Upper lobe of right lung (tissue), 1 donor: ENCODE results near the gene ERC2. TPM values are rescaled to one million over a fixed set of nuclear protein-coding genes. Genes with fewer than 3 reads are reported as not detected.

Experiments
- ATAC-seq: fragments of 200-7000 bp; cut with Tn5 transposase; one replicate; pipeline ENCODE4 v1.9.1; 2020; ENCODE audit warnings: mild to moderate bottlenecking, moderate library complexity
- DNase-seq: peaks from one replicate; pipeline ENCODE4 v3.0.0-alpha.2; 2020
- H3K27ac ChIP-seq: fragments of 200-600 bp; one replicate; pipeline ENCODE4 v1.8.0; 2022
- H3K27me3 ChIP-seq: fragments of 200-600 bp; one replicate; pipeline ENCODE4 v1.8.0; 2022; ENCODE audit warnings: mild to moderate bottlenecking
- H3K36me3 ChIP-seq: fragments of 200-600 bp; one replicate; pipeline ENCODE4 v1.8.0; 2022
- H3K4me1 ChIP-seq: fragments of 200-600 bp; one replicate; pipeline ENCODE4 v1.8.0; 2022
- H3K4me3 ChIP-seq: fragments of 200-600 bp; one replicate; pipeline ENCODE4 v1.8.0; 2022; ENCODE audit warnings: mild to moderate bottlenecking
- H3K9me3 ChIP-seq: fragments of 200-600 bp; one replicate; pipeline ENCODE4 v1.8.0; 2022
- intact Hi-C: fragments of 100-400 bp; cut with DNase I; formaldehyde crosslinking; loops from one replicate; pipeline ENCODE4 v1.11.0; 2022
- total RNA-seq: library from RNA; stranded (reverse); fragmentation: NEBNext Ultra II Directional; extraction: Animal tissue kit (Norgen Biotek cat#: 25700); gene quantifications from one replicate; pipeline ENCODE4 v1.2.1, GENCODE V29; 2021
- TF ChIP-seq, protein P1 (sequence below): fragments of 200-600 bp; IDR thresholded peaks from one replicate; pipeline ENCODE4 v1.8.0; 2022; ENCODE audit warnings: antibody characterized with exemption
- donor health status: DM: no; HTN: yes; CAD: no; lungs with severe emphysema.

ERC2 gene
- total RNA-seq, 1 donor from 2014 or later, result 1.4 TPM

DNA sequence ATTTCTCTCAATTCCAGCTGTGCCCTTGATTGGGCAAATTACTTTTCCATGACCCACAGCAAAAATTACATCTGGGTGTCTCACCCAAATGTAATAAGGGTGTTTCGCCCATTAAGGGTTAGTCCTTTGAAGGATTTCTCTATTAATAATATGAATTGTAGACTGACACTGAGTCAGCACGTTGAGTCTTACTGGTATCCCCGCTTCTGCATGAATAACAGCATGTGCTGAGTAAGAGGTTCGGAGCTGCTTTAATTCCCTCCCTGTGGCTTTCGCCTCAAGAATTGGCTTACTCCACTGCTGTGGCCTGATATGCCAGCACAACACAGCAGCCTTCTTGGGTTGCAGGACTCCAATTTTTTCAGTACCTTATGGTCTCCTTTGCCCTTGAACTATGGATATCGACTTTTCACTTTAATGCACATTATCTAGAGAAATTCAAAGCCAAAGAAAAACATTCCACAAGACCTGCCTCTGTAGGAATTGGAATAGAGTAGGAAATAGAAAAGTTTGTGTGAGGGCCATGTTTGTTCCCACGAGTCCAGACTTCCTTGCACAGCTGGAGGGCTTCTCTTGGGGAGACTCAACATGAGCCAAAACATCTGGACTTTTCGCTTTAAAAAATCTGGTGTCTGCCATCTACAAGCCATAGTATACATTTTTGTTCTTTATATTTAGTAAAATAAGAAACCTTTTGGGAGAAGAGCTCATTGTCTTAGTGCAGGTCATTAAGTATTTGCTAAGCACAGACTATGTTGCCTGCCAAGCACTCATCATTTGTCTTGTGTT is 20.7 kb upstream of the ERC2 start:
- TF ChIP-seq, protein P1, sequence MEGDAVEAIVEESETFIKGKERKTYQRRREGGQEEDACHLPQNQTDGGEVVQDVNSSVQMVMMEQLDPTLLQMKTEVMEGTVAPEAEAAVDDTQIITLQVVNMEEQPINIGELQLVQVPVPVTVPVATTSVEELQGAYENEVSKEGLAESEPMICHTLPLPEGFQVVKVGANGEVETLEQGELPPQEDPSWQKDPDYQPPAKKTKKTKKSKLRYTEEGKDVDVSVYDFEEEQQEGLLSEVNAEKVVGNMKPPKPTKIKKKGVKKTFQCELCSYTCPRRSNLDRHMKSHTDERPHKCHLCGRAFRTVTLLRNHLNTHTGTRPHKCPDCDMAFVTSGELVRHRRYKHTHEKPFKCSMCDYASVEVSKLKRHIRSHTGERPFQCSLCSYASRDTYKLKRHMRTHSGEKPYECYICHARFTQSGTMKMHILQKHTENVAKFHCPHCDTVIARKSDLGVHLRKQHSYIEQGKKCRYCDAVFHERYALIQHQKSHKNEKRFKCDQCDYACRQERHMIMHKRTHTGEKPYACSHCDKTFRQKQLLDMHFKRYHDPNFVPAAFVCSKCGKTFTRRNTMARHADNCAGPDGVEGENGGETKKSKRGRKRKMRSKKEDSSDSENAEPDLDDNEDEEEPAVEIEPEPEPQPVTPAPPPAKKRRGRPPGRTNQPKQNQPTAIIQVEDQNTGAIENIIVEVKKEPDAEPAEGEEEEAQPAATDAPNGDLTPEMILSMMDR, result no peak
- no peak overlapping the region for H3K27ac ChIP-seq
- DNase-seq (no peak), ATAC-seq (no peak)
- peaks cover 6% of the 10 kb centered on the region for H3K27me3 ChIP-seq
- H3K4me3 ChIP-seq, result no peak overlapping the region
- intact Hi-C loops, result no loop called here
- no peaks in the 10 kb centered on the region for H3K9me3 ChIP-seq
- no peaks in the 10 kb centered on the region for H3K36me3 ChIP-seq
- no peaks in the 10 kb centered on the region for H3K4me1 ChIP-seq

DNA sequence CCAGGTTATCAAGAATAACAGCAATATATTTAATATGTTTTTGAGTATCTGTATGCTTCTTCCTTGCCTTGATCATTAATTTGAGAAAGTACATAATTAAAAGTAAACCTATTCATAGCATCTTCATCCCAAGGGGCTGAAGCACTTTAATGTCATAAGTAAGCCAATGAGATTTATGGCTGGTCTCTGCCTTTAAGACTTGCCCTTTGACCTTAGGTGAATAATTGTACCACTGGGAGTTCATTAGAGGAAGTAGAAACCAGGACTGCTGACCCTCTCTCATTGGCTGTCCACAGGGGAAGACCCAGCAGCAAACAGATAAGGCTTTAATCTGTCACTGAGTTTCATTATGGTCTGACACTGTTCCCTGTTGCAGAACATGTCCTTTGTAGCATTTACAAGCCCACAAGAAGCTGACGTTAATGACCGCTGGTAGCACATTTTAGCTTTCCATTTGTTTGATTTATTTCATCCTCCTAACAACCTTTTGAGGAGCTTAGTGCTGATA is 16.3 kb upstream of the ERC2 start:
- Histone ChIP-seq H3K27me3 (peaks cover 6% of the 10 kb centered on the region), H3K9me3 (no peaks in the 10 kb centered on the region), H3K4me3 (no peak overlapping the region), H3K4me1 (no peaks in the 10 kb centered on the region), H3K36me3 (no peaks in the 10 kb centered on the region), H3K27ac (no peak overlapping the region)
- no peak for ATAC-seq
- TF ChIP-seq, protein P1, result no peak
- no peak for DNase-seq
- intact Hi-C loops, result no loop called here

DNA sequence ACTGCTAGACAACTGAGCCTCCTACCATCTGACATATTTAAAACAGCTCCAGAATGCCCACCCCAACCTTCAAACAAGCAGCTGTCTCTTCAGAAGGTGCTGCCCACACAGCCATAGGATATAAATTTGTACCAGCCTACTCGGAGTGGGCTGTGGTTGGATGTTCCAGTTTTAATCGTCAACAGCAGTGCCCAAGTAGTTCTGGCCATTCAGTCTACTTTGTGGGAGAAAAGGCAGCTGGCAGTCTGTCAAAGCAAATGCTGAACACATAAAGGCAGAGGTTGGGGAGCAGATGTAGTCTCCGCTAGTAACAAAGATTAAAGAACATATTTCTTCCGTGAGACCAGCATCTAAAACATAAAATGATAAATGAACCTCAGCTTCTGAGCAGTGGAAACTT is 15.9 kb upstream of the ERC2 start:
- H3K27me3 ChIP-seq, result peaks cover 6% of the 10 kb centered on the region
- ATAC-seq (no peak), DNase-seq (no peak)
- H3K4me3 ChIP-seq, result no peak overlapping the region
- TF ChIP-seq, protein P1, result no peak
- no peaks in the 10 kb centered on the region for H3K9me3 ChIP-seq
- no peaks in the 10 kb centered on the region for H3K4me1 ChIP-seq
- intact Hi-C loops, result no loop called here
- H3K36me3 ChIP-seq, result no peaks in the 10 kb centered on the region
- no peak overlapping the region for H3K27ac ChIP-seq

DNA sequence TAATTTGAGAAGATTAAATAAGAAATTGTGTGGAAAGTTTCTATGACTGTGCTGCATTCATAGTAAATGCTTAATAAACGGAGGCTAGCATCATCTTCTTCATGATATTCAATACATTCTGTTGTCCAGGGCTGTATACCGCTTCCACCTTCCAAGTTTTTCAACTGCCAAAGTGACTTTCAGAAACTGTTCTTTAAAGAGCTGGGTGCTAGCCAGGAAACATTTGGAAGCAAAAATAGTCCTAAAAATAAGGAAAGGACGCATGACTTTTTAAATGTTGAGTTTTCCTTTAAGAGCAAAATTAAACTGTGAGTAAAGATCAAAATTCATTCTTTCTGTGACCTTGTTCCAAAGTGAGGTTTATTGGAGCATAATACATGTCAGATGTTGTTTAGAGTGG is 9.4 kb upstream of the ERC2 start:
- DNase-seq, result no peak
- no peak for ATAC-seq
- Histone ChIP-seq H3K36me3 (no peaks in the 10 kb centered on the region), H3K4me3 (no peak overlapping the region), H3K27me3 (peaks cover 3% of the 10 kb centered on the region), H3K9me3 (no peaks in the 10 kb centered on the region), H3K27ac (no peak overlapping the region), H3K4me1 (no peaks in the 10 kb centered on the region)
- TF ChIP-seq, protein P1, result no peak
- intact Hi-C loops, result no loop called here

DNA sequence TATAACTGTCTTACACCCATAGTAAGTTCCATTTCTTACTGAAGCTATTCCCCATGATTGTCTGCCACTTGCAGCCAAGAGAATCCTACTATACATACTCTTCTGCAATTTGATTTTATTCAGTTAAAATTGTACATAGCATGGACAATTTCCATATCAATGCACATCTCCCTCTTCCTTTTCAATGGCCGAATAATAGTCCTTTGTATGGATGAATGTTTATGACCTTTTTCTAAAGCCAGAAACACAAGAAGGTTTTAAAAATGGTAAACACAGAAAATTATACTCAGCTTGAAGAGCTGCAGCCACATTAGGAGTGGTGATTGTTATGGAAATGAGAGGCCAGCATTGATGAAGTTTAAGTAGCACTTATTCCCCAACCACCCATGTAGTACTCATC is 8.5 kb upstream of the ERC2 start:
- intact Hi-C loops, result no loop called here
- Histone ChIP-seq H3K9me3 (no peaks in the 10 kb centered on the region), H3K4me3 (no peak overlapping the region), H3K4me1 (no peaks in the 10 kb centered on the region), H3K36me3 (no peaks in the 10 kb centered on the region), H3K27ac (no peak overlapping the region), H3K27me3 (peaks cover 3% of the 10 kb centered on the region)
- TF ChIP-seq, protein P1, result no peak
- ATAC-seq (no peak), DNase-seq (no peak)
